ENCODE results near the gene ANAPC1. TPM values are rescaled to one million over a fixed set of nuclear protein-coding genes. Genes with fewer than 3 reads are reported as not detected.
"Not testable (repeated sequence)": the region's sequence is repeated elsewhere in the genome, so short reads cannot be mapped to it uniquely, and the experiment has no call there.

The ANAPC1 gene
- total RNA-seq, 2 donors from 2014 or later = 74.5 to 79.9 TPM

DNA sequence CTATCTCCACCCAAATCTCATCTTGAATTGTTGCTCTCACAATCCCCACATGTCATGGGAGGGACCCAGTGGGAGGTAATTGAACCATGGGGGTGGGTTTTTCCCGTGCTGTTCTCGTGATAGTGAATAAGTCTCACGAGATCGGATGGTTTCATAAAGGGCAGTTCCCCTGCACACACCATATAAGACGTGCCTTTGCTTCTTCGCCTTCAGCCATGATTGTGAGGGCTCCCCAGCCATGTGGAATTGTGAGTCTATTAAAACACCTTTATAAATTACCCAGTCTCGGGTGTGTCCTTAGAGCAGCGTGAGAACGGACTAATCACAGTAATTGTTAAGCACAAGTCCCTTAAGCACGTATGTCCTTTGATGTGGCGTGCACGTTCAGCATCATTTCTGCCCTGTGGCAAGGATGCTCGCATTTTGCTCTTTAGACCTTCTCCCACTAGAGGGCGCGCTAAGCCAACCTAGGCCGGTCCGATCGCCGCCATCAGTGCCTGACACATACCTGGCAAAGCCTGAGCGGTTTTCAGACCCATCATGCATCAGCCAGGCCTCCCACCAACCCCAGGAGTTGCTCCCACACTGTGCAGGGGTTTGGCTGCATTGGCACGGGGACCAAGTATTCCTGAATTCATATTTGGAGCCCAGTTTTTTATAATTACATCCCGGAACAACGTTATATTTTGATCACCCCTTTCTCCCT, 136.4 kb downstream of the ANAPC1 start:
- not testable (repeated sequence) for H3K9me3 ChIP-seq (ENCODE audit: control insufficient read depth, low read length); H3K27me3 Mint-ChIP-seq (ENCODE audit: insufficient read depth); H3K9me3 Mint-ChIP-seq; H3K4me1 ChIP-seq (ENCODE audit: control insufficient read depth, insufficient read depth, low read length); H3K4me3 ChIP-seq (ENCODE audit: low read length); H3K27ac Mint-ChIP-seq; H3K9ac ChIP-seq (ENCODE audit: extremely low read depth, low read length, poor library complexity, severe bottlenecking); H3K4me3 Mint-ChIP-seq; H3K36me3 Mint-ChIP-seq (ENCODE audit: low read depth); H3K4me1 Mint-ChIP-seq; H3K27ac ChIP-seq (ENCODE audit: low read depth, low read length); H3K36me3 ChIP-seq (ENCODE audit: control insufficient read depth, insufficient read depth, low read length); H3K27me3 ChIP-seq (ENCODE audit: control insufficient read depth, insufficient read depth, low read length, poor library complexity, severe bottlenecking)
- TF ChIP-seq, protein P1, sequence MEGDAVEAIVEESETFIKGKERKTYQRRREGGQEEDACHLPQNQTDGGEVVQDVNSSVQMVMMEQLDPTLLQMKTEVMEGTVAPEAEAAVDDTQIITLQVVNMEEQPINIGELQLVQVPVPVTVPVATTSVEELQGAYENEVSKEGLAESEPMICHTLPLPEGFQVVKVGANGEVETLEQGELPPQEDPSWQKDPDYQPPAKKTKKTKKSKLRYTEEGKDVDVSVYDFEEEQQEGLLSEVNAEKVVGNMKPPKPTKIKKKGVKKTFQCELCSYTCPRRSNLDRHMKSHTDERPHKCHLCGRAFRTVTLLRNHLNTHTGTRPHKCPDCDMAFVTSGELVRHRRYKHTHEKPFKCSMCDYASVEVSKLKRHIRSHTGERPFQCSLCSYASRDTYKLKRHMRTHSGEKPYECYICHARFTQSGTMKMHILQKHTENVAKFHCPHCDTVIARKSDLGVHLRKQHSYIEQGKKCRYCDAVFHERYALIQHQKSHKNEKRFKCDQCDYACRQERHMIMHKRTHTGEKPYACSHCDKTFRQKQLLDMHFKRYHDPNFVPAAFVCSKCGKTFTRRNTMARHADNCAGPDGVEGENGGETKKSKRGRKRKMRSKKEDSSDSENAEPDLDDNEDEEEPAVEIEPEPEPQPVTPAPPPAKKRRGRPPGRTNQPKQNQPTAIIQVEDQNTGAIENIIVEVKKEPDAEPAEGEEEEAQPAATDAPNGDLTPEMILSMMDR (conservative IDR thresholded peaks at IDR 0.05) = peak; percentile 74
- peak; percentile 54 for DNase-seq
- 34% methylated on average over 7 of the region's 23 CpGs; no CpG with 5 or more reads in 1 of the 2 experiments for WGBS, 2 experiments (ENCODE audit: insufficient coverage in 1 of 2, insufficient read length in 1 of 2)

DNA sequence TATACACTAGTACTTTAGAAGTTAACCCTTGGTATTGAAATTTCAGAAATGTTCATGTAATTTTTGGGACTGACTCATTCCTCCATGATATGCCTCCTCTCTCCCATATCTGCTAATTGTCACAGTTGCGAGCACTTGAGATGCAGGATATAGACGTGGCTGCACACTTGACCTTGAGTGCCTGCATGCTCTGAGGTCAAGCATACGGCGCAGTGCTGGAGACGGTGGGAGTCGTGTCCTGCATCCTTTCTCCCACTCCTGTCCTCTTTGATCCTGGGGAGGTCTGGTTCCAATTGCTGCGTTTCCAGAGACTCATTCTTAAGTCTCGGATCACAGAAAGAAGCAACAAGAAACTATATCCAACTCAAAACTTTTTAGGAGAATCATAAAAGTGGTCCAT, 139.2 kb downstream of the ANAPC1 start:
- H3K36me3 Mint-ChIP-seq (ENCODE audit: low read depth); H3K4me1 Mint-ChIP-seq; H3K36me3 ChIP-seq (ENCODE audit: control insufficient read depth, insufficient read depth, low read length); H3K27ac Mint-ChIP-seq; H3K4me1 ChIP-seq (ENCODE audit: control insufficient read depth, insufficient read depth, low read length); H3K9me3 ChIP-seq (ENCODE audit: control insufficient read depth, low read length); H3K27ac ChIP-seq (ENCODE audit: low read depth, low read length); H3K4me3 Mint-ChIP-seq; H3K9ac ChIP-seq (ENCODE audit: extremely low read depth, low read length, poor library complexity, severe bottlenecking); DNase-seq; H3K9me3 Mint-ChIP-seq; H3K27me3 Mint-ChIP-seq (ENCODE audit: insufficient read depth); H3K4me3 ChIP-seq (ENCODE audit: low read length); H3K27me3 ChIP-seq (ENCODE audit: control insufficient read depth, insufficient read depth, low read length, poor library complexity, severe bottlenecking): not testable (repeated sequence)
- 94 to 100% methylated on average over 2 to 6 of the region's 8 CpGs for WGBS, 2 experiments (ENCODE audit: insufficient coverage in 1 of 2, insufficient read length in 1 of 2)

DNA sequence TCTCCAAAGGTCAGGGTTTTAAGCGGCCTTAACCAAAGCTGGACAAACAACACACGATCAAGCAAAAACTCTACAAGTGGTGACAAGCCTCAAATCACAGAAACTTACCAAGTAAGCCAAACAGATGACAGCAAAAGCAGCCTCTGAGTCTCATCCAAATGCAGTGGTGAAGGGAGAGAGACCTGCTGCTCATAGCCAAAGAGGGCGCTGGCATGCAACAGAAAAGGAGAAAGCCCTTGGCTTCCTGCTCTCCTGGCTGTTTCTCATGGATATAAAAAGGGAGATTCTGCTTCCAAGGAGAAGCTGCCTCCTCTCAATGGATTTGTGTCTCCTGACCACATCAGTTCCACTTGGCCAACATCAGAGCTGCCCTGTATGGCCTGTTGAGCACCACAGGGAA, 142.5 kb downstream of the ANAPC1 start:
- H3K9me3 Mint-ChIP-seq; H3K4me3 Mint-ChIP-seq; H3K9ac ChIP-seq (ENCODE audit: extremely low read depth, low read length, poor library complexity, severe bottlenecking); H3K27me3 ChIP-seq (ENCODE audit: control insufficient read depth, insufficient read depth, low read length, poor library complexity, severe bottlenecking); H3K36me3 ChIP-seq (ENCODE audit: control insufficient read depth, insufficient read depth, low read length); DNase-seq; H3K4me3 ChIP-seq (ENCODE audit: low read length); H3K4me1 ChIP-seq (ENCODE audit: control insufficient read depth, insufficient read depth, low read length); H3K9me3 ChIP-seq (ENCODE audit: control insufficient read depth, low read length); H3K36me3 Mint-ChIP-seq (ENCODE audit: low read depth); H3K27me3 Mint-ChIP-seq (ENCODE audit: insufficient read depth); H3K4me1 Mint-ChIP-seq; H3K27ac ChIP-seq (ENCODE audit: low read depth, low read length); H3K27ac Mint-ChIP-seq: not testable (repeated sequence)
- no CpG with 5 or more reads among the region's 3 CpGs for WGBS, 2 experiments (ENCODE audit: insufficient coverage in 1 of 2, insufficient read length in 1 of 2)

DNA sequence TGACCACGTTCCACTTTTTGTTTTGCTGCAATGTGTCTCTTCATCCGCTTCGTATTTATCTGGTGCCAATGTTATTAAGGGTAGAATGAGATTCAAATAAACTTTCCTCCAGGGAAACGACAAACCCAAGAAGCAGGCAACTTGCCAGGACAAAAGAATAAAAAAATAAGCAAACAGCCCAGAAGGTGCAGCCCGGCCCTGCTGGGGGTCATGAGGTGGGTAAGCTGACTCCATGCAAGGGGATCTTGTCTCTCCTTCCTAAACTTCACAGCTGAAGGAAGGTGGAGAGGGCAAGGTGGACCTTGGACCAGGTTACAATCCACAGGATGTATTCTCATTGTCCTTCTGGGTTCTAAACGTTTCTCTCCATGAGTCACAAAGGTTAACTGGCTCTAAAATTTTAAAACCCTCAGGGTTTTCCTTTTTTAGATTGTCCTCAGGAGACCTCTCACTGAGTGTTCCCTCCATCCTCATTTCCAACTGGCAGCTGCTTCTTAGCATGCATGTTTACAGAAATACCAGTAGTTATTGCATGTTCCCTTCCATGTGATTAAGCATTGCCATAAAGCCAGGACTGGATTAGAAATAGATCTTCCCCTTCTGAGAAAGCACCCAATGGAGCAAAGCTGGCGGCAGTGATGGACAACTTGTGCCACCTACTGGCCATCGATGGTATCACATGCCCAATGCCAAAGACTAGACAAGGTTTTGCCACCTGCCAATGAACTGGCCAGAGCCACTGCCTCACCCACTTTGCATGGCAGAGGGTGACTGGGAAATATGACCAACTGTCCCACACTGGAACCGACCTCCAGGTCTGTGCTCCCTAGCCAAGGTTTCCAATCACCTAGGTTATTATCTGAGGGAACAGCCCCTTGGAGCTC, 147.9 kb downstream of the ANAPC1 start:
- not testable (repeated sequence) for H3K4me1 ChIP-seq (ENCODE audit: control insufficient read depth, insufficient read depth, low read length); H3K4me3 ChIP-seq (ENCODE audit: low read length); H3K9me3 Mint-ChIP-seq; H3K4me3 Mint-ChIP-seq; H3K36me3 ChIP-seq (ENCODE audit: control insufficient read depth, insufficient read depth, low read length); H3K9ac ChIP-seq (ENCODE audit: extremely low read depth, low read length, poor library complexity, severe bottlenecking); H3K27ac Mint-ChIP-seq; H3K27ac ChIP-seq (ENCODE audit: low read depth, low read length); H3K27me3 ChIP-seq (ENCODE audit: control insufficient read depth, insufficient read depth, low read length, poor library complexity, severe bottlenecking); H3K9me3 ChIP-seq (ENCODE audit: control insufficient read depth, low read length); DNase-seq; H3K36me3 Mint-ChIP-seq (ENCODE audit: low read depth); H3K4me1 Mint-ChIP-seq; H3K27me3 Mint-ChIP-seq (ENCODE audit: insufficient read depth)
- TF ChIP-seq, protein P1 (conservative IDR thresholded peaks at IDR 0.05) = peak; percentile 62
- WGBS, 2 experiments (ENCODE audit: insufficient coverage in 1 of 2, insufficient read length in 1 of 2) = 40 to 63% methylated on average over 1 to 6 of the region's 9 CpGs

DNA sequence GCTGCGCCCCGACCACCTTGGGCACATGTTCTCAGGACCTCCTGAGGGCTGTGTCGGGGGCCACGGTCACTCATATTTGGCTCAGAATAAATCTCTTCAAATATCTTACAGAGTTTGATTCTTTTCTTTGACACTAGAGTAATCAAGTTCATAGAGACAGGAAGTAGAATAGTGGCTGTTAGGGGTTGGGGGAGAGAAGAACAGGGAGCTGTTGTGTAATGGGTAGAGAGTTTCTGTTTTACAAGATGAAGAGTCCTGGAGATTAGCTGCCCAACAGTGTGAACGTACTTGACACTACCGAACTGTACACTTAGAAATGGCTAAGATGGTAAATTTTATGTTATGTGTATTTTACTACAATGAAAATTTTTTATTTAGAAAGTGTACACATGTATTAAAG, 148.6 kb downstream of the ANAPC1 start:
- no CpG with 5 or more reads among the region's 6 CpGs for WGBS, 2 experiments (ENCODE audit: insufficient coverage in 1 of 2, insufficient read length in 1 of 2)
- H3K4me3 Mint-ChIP-seq; H3K36me3 Mint-ChIP-seq (ENCODE audit: low read depth); H3K36me3 ChIP-seq (ENCODE audit: control insufficient read depth, insufficient read depth, low read length); DNase-seq; H3K27ac Mint-ChIP-seq; H3K9me3 ChIP-seq (ENCODE audit: control insufficient read depth, low read length); H3K4me1 ChIP-seq (ENCODE audit: control insufficient read depth, insufficient read depth, low read length); H3K4me3 ChIP-seq (ENCODE audit: low read length); H3K9ac ChIP-seq (ENCODE audit: extremely low read depth, low read length, poor library complexity, severe bottlenecking); H3K4me1 Mint-ChIP-seq; H3K27me3 ChIP-seq (ENCODE audit: control insufficient read depth, insufficient read depth, low read length, poor library complexity, severe bottlenecking); H3K9me3 Mint-ChIP-seq; H3K27ac ChIP-seq (ENCODE audit: low read depth, low read length); H3K27me3 Mint-ChIP-seq (ENCODE audit: insufficient read depth): not testable (repeated sequence)

Measured in endodermal cell (in vitro differentiated cells).